HL-60/S4 treated with retinoic acid at 250 ng/mL for 4 days and 3 days (cell line): Measurements from ENCODE around the gene KCND1.

Experiments used
- in situ Hi-C: fragments of 300-500 bp; cut with MboI; formaldehyde crosslinking; loops from 2 replicates; pipeline ENCODE4 v1.7.0; 2022; ENCODE audit warnings: low sequenced_read_pairs

Gene KCND1

DNA sequence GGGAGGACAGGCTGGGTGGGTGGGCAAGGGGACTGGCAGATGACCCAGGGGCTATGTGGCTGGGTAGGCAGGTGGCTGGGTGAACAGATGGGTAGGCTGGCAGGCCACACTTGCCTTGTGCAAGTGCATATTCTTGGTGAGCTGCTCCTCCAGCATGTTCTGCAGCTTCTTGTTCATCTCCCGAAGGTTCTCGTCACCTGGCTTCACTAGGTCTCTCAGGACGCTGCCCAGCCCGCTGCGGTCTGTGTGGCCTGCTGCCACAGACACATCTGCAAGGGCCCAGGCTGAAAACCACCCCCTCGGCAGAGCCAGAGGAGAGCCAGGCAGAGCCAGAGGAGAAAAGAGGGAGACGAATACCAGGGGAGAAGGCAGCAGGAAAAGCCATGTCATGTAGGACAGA is 3.4 kb upstream of the KCND1 start:
- in situ Hi-C loops: no loop called here

- in situ Hi-C loops: no loop called here
Measured at GRCh38 chrX:48974574-48974973, 2.9 kb upstream of the KCND1 start.

DNA sequence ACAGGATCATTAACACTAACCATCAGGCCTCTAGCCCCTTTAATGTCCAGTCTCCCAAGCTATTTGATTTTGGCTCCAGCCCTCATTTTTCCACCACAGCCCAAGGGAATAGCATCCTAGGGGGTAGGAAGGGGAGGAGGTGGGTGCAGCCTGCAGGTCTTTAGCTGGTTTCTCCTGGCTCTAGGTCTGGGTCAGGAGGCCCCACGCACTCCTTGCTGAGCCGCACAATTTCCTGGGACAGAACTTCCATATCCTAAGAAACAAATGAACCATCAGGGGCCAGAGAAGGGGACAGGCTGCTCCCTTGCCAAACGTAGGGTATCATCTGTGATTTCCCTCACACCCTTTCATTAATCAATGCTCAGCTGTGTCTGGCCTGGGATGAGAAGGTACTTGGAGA is 2.4 kb upstream of the KCND1 start:
- in situ Hi-C loops: no loop called here

DNA sequence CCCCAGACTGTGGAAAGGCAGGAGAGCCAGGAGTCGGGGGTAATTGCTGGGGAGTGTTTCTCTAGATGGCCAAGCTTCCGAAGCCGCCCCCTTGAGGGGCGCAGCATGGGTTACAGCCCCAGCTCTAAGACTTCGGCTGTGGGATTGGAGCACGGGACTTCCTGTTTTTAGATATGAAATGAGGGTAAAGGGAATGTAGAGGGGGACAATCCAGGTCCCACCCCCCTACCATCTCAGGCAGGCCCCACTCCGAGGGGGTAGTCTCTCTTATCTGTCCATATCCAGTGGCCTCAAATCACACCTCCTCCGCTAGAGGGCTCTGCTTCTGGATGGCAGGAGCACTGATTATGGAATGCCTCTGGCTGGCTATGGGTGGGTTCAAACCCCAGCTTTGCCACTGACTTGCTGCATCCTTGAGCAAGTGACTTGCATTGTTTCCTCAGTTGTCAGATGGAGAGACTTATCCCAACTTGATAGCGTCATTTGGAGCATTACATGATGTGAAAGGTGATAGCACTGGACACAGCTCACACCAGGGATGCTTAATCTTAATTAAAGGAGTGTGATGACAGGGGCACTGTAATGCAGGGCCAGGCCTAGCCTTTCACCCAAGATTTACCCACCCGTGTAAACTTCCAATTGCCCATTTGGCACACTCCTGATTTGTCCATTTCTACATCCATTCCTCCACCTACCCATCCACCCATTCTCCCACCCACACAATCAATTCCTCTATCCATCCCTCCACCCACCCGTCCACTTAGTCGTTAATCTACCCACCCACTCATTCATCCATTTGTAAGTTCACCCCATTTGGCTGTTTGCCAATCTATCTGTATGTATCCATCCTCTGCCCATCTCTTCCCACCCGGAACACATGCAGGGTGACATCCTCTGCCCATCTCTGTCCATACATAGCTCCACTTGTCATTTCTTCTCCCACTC is 848 bp upstream of the KCND1 start:
- in situ Hi-C loops: no loop called here

- in situ Hi-C loops: no loop called here
Measured at GRCh38 chrX:48969471-48969870, 2.2 kb downstream of the KCND1 start.

GRCh38 chrX:48968377-48968776 is 3.3 kb downstream of the KCND1 start:
- in situ Hi-C loops: no loop called here

GRCh38 chrX:48966796-48967579 is 4.7 kb downstream of the KCND1 start:
- in situ Hi-C loops: no loop called here

- in situ Hi-C loops: no loop called here
Measured at GRCh38 chrX:48965959-48966358, 5.7 kb downstream of the KCND1 start.

DNA sequence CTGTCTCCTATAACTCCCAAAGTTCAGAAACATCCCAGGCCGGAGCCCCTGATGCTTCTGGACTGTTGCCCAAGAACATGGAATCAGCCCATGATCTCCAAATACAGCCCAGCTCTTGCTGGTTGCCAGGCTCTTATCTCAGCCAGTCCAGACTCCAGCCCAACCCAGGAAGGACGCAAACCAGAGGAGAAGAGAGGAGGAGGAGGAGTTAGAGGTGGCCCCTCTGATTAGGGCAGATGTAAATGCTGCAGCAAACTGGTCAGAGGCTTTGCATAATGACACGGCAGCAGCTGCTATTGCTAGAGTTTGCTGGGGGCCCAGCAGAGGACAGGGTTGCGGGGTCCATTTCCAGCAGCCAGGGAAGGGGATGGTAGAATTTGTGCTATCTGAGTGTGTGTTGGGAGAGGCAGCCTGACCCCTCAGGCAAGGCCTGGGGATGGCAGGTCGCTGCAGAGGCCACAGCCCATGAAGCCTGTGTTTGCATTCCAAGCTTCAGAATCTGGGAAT is 10.0 kb downstream of the KCND1 start:
- in situ Hi-C loops: no loop called here

GRCh38 chrX:48960291-48960690 is 11.4 kb downstream of the KCND1 start:
- in situ Hi-C loops: no loop called here

- in situ Hi-C loops: no loop called here
Measured at GRCh38 chrX:48958635-48959094, 13.0 kb downstream of the KCND1 start.

DNA sequence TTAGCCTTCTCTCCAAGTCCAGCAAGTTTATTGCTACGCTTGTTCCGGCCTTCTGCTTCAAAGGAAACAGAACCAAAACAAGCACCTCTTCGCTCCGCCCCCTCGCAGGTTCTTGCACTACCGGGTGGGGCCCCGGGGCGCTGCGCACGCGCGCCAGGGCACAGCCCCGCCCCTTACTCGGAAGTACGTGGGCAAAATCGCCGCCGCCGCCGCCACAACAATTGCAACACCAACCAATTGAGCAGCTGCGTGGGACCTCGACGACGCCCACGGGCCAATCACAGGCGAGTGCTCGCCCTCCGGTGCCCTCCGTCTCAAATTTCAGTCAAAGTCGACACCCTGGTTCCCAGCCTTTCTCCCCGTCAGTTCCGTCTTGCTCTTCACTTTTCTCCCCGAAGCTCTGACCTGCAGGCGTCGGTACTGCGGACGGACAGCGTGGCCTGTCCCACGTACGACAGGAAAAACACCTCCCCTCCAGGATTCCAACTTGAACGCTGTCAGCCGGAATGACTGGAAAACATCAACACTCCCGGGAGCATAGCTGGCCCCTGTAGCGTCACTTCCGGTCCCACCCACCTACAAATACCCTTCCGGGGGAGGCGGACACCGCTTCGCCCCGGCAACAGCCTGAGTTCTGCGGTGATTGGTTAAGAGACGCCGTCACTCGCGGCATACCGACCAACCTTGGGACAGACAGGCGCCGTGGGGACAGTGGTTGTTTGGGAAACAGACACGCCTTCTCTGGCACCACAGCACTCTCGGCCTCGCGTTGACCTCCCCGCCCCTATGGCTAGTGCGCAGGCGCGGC is 13.6 kb downstream of the KCND1 start:
- in situ Hi-C loops: no loop called here

DNA sequence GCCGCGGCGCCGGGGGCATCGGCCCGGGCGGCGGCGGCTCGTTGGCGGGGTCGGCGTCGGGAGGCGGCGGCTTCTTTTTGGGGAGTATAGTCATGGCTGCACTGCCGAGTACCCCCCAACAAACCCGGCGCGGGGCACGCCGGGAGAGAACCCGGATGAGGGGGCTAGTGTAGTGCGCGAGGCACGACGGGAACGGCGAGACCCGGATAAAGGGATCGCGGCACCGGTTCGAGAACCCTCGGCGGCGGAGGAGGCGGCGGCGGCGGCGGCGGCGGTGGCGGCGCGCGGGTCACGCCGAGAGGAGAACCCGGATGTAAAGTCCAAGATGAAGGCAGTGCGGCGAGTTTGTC is 14.2 kb downstream of the KCND1 start, which contains the start of gene OTUD5:
Gene OTUD5 (minus strand): TSS at position 131 of the 350 bp plus-strand sequence. CDS start 37 bp downstream, at position 94.
- in situ Hi-C loops: no loop called here

GRCh38 chrX:48956728-48957414 is 14.8 kb downstream of the KCND1 start:
- in situ Hi-C loops: no loop called here

- in situ Hi-C loops: no loop called here
Measured at GRCh38 chrX:48948589-48948988, 23.1 kb downstream of the KCND1 start.

DNA sequence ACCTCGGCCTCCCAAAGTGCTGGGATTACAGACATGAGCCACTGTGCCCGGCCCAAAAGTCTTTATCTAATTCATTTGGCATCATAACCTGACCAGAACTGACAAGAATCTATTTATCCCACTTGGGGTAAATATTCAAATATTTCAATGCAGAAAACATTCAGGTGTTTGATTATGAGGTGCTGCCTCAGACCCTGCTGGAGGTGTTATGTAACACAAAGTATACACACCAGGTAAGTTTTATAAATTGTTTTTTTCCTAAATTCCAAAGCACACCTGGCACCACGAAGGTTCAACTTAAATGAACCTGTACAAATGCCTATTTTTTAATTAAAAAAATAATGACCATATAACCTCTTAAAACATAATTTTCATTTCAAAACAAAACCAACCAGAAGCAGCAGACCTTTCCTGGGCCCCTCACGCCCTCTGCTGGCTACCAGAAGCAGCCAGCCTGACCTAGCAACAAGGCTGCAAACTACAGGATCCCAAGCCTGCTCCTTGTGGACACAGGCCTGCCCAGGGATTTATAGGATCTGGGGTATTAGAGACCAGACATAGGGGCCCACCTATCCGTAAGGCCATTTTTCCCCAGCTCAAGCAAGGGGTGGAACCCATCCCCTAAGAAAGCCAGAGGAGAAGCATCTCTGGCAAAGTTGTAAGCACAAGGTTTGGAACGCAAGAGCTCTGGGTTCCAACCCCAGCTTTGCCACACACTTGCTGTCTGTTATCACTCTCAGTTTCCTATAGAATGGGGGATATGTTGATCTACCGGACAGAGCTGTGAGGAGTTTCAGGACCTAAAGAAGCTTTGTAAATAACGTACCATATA is 25.9 kb downstream of the KCND1 start:
- in situ Hi-C loops: no loop called here

DNA sequence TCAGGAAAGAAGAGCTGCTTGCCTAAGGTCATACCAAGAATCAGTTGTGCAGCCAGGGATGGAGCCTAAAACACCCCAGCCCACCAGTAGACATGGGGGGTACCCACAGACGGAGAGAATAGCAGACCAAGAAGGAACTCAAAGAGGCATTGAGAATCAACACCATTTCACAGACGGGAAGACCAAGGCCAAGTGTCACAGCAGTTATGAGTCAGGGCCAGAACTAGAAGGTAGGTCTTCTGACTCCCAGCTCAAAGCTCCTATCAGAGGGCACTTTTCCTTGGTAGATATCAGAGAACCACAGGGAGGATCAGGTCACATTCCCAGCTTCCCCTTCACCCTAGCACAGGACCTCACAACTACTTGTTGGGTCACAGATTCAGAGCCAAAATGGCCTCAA is 28.7 kb downstream of the KCND1 start:
- in situ Hi-C loops: no loop called here

DNA sequence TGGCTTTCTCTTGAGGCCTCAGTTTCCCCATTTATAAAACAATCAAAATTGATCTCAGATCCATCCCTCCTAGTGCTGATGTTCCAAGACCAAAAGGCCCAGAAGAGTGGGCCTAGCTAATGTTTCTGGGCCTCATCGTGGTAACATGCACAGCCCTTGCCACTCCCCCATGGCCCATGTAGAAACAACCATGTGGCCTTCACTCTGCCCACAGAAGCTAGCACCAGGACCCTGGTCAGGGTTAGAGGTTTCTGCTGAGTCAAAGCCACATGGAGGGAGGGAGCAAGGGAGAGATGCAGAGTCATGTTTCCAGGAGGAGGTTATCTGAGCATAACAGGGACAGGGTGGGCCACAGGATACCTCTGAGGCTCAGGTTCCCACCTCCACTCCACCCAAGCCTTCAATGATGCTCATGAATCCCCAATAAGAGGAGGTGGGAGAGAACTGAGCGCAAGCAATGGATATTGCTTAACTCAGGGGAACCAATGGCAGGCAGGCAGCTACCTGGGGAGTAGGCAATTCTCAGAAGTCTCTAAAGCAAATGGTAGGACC is 31.2 kb downstream of the KCND1 start:
- in situ Hi-C loops: no loop called here
